ENCODE results near the gene ZNF701.

GRCh38 chr19:52592301-52592700 lies 22.2 kb downstream of the ZNF701 start:
- no peak for TF ChIP-seq CHD2 (IDR thresholded peaks at IDR 0.05; ENCODE audit: low read length, partially characterized antibody)
- TF ChIP-seq EP300 (IDR thresholded peaks at IDR 0.05; ENCODE audit: borderline replicate concordance in 1 of 2, low read depth in 1 of 2, low read length in 1 of 2), result no peak
- TF ChIP-seq MXI1 (IDR thresholded peaks at IDR 0.05; ENCODE audit: low read depth, low read length), result no peak
- TF ChIP-seq, protein P1, sequence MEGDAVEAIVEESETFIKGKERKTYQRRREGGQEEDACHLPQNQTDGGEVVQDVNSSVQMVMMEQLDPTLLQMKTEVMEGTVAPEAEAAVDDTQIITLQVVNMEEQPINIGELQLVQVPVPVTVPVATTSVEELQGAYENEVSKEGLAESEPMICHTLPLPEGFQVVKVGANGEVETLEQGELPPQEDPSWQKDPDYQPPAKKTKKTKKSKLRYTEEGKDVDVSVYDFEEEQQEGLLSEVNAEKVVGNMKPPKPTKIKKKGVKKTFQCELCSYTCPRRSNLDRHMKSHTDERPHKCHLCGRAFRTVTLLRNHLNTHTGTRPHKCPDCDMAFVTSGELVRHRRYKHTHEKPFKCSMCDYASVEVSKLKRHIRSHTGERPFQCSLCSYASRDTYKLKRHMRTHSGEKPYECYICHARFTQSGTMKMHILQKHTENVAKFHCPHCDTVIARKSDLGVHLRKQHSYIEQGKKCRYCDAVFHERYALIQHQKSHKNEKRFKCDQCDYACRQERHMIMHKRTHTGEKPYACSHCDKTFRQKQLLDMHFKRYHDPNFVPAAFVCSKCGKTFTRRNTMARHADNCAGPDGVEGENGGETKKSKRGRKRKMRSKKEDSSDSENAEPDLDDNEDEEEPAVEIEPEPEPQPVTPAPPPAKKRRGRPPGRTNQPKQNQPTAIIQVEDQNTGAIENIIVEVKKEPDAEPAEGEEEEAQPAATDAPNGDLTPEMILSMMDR (IDR thresholded peaks at IDR 0.05), result no peak
- TF ChIP-seq POLR2AphosphoS5 (IDR thresholded peaks at IDR 0.05; ENCODE audit: low read depth, low read length), result no peak
- TF ChIP-seq, protein P2, sequence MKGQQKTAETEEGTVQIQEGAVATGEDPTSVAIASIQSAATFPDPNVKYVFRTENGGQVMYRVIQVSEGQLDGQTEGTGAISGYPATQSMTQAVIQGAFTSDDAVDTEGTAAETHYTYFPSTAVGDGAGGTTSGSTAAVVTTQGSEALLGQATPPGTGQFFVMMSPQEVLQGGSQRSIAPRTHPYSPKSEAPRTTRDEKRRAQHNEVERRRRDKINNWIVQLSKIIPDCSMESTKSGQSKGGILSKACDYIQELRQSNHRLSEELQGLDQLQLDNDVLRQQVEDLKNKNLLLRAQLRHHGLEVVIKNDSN (IDR thresholded peaks at IDR 0.05; ENCODE audit: borderline replicate concordance, low read depth), result no peak
- no peak for TF ChIP-seq GATA2 (CRISPR knock-in tag; IDR thresholded peaks at IDR 0.05)
- TF ChIP-seq, protein P3, sequence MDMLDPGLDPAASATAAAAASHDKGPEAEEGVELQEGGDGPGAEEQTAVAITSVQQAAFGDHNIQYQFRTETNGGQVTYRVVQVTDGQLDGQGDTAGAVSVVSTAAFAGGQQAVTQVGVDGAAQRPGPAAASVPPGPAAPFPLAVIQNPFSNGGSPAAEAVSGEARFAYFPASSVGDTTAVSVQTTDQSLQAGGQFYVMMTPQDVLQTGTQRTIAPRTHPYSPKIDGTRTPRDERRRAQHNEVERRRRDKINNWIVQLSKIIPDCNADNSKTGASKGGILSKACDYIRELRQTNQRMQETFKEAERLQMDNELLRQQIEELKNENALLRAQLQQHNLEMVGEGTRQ (IDR thresholded peaks at IDR 0.05; ENCODE audit: borderline replicate concordance, low read depth, low read length), result no peak
- TF ChIP-seq FOXJ3 (CRISPR knock-in tag; IDR thresholded peaks at IDR 0.05), result no peak
- TF ChIP-seq TCF12 (IDR thresholded peaks at IDR 0.05), result no peak
- TF ChIP-seq TAF1 (IDR thresholded peaks at IDR 0.05; ENCODE audit: borderline replicate concordance, low read depth, low read length), result no peak
- no peak for TF ChIP-seq YY1 (IDR thresholded peaks at IDR 0.05; ENCODE audit: low read depth)
- no peak for TF ChIP-seq SIN3A (IDR thresholded peaks at IDR 0.05; ENCODE audit: borderline replicate concordance, low read depth, low read length)
- no peak for TF ChIP-seq NRF1 (IDR thresholded peaks at IDR 0.05; ENCODE audit: low read depth, low read length)

All from SK-N-SH (cell line).